ENCODE measurements around the gene UNC5C.

Gene UNC5C

GRCh38 chr4:95214408-95214807, 334.4 kb downstream of the UNC5C start:
- H3K4me2 ChIP-seq, result no peak overlapping the region
- H3K36me3 ChIP-seq (ENCODE audit: insufficient read depth), result no peaks in the 10 kb centered on the region
- peaks cover 15% of the 10 kb centered on the region for H3K4me1 ChIP-seq (ENCODE audit: low read depth, poor library complexity, severe bottlenecking)
- no peak for TF ChIP-seq CTCF (conservative IDR thresholded peaks at IDR 0.05; ENCODE audit: low read depth, low read length)
- H3K27ac ChIP-seq, result no peak overlapping the region
- H4K20me1 ChIP-seq (ENCODE audit: insufficient read depth), result no peaks in the 10 kb centered on the region; the same call in 1 of the 2 replicates
- no peak overlapping the region for H3K4me3 ChIP-seq (IDR thresholded peaks at IDR 0.05; ENCODE audit: insufficient read depth, low read depth, low read length)
- H3K27me3 ChIP-seq (ENCODE audit: insufficient read depth, low read depth), result no peaks in the 10 kb centered on the region
- H2AFZ ChIP-seq (ENCODE audit: low read depth), result no peak overlapping the region
- H3K79me2 ChIP-seq (ENCODE audit: insufficient read depth, low read depth), result no peaks in the 10 kb centered on the region
- H3K9ac ChIP-seq, result no peak overlapping the region

GRCh38 chr4:95213366-95213765, 335.4 kb downstream of the UNC5C start:
- Histone ChIP-seq H3K9ac (no peak overlapping the region), H3K27ac (no peak overlapping the region), H3K79me2 (ENCODE audit: insufficient read depth, low read depth) (no peaks in the 10 kb centered on the region), H3K27me3 (ENCODE audit: insufficient read depth, low read depth) (no peaks in the 10 kb centered on the region), H3K4me2 (no peak overlapping the region), H3K36me3 (ENCODE audit: insufficient read depth) (no peaks in the 10 kb centered on the region), H3K4me1 (ENCODE audit: low read depth, poor library complexity, severe bottlenecking) (peaks cover 12% of the 10 kb centered on the region), H2AFZ (ENCODE audit: low read depth) (no peak overlapping the region), H3K4me3 (IDR thresholded peaks at IDR 0.05; ENCODE audit: insufficient read depth, low read depth, low read length) (no peak overlapping the region), H4K20me1 (ENCODE audit: insufficient read depth) (no peaks in the 10 kb centered on the region; the same call in 1 of the 2 replicates)
- TF ChIP-seq CTCF (conservative IDR thresholded peaks at IDR 0.05; ENCODE audit: low read depth, low read length), result no peak

- H3K9ac ChIP-seq, result no peak overlapping the region
Observed at GRCh38 chr4:95212692-95213091, 336.1 kb downstream of the UNC5C start.

GRCh38 chr4:95209927-95210326, 338.8 kb downstream of the UNC5C start:
- Histone ChIP-seq H3K4me2 (no peak overlapping the region), H2AFZ (ENCODE audit: low read depth) (no peak overlapping the region), H4K20me1 (ENCODE audit: insufficient read depth) (no peaks in the 10 kb centered on the region; the same call in 1 of the 2 replicates), H3K4me1 (ENCODE audit: low read depth, poor library complexity, severe bottlenecking) (no peaks in the 10 kb centered on the region), H3K27me3 (ENCODE audit: insufficient read depth, low read depth) (no peaks in the 10 kb centered on the region), H3K36me3 (ENCODE audit: insufficient read depth) (no peaks in the 10 kb centered on the region), H3K9ac (no peak overlapping the region), H3K79me2 (ENCODE audit: insufficient read depth, low read depth) (no peaks in the 10 kb centered on the region), H3K4me3 (IDR thresholded peaks at IDR 0.05; ENCODE audit: insufficient read depth, low read depth, low read length) (no peak overlapping the region), H3K27ac (no peak overlapping the region)
- no peak for TF ChIP-seq CTCF (conservative IDR thresholded peaks at IDR 0.05; ENCODE audit: low read depth, low read length)

More at GRCh38 chr4:95212692-95213091, 336.1 kb downstream of the UNC5C start:
- H3K79me2 ChIP-seq (ENCODE audit: insufficient read depth, low read depth), result no peaks in the 10 kb centered on the region
- H3K27ac ChIP-seq, result no peak overlapping the region
- no peak overlapping the region for H3K4me2 ChIP-seq
- no peak overlapping the region for H3K4me3 ChIP-seq (IDR thresholded peaks at IDR 0.05; ENCODE audit: insufficient read depth, low read depth, low read length)
- TF ChIP-seq CTCF (conservative IDR thresholded peaks at IDR 0.05; ENCODE audit: low read depth, low read length), result no peak
- H4K20me1 ChIP-seq (ENCODE audit: insufficient read depth), result no peaks in the 10 kb centered on the region; the same call in 1 of the 2 replicates
- peaks cover 7% of the 10 kb centered on the region for H3K4me1 ChIP-seq (ENCODE audit: low read depth, poor library complexity, severe bottlenecking)
- no peaks in the 10 kb centered on the region for H3K27me3 ChIP-seq (ENCODE audit: insufficient read depth, low read depth)
- H3K36me3 ChIP-seq (ENCODE audit: insufficient read depth), result no peaks in the 10 kb centered on the region
- no peak overlapping the region for H2AFZ ChIP-seq (ENCODE audit: low read depth)
